Loucy (cell line): ENCODE data around the gene TBC1D24.

Experiments used
- EZH2phosphoT487 ChIP-seq: fragments of 200-600 bp; IDR thresholded peaks from 2 replicates; pipeline ENCODE4 v1.6.1; 2018; ENCODE audit warnings: antibody characterized with exemption, mild to moderate bottlenecking, moderate library complexity, borderline replicate concordance
- TF ChIP-seq, protein P1 (sequence below): fragments of 200-600 bp; sonication (generic); conservative IDR thresholded peaks from 2 replicates; pipeline ENCODE4 v1.5.1; 2014; ENCODE audit warnings: mild to moderate bottlenecking, antibody characterized with exemption, low read length

DNA sequence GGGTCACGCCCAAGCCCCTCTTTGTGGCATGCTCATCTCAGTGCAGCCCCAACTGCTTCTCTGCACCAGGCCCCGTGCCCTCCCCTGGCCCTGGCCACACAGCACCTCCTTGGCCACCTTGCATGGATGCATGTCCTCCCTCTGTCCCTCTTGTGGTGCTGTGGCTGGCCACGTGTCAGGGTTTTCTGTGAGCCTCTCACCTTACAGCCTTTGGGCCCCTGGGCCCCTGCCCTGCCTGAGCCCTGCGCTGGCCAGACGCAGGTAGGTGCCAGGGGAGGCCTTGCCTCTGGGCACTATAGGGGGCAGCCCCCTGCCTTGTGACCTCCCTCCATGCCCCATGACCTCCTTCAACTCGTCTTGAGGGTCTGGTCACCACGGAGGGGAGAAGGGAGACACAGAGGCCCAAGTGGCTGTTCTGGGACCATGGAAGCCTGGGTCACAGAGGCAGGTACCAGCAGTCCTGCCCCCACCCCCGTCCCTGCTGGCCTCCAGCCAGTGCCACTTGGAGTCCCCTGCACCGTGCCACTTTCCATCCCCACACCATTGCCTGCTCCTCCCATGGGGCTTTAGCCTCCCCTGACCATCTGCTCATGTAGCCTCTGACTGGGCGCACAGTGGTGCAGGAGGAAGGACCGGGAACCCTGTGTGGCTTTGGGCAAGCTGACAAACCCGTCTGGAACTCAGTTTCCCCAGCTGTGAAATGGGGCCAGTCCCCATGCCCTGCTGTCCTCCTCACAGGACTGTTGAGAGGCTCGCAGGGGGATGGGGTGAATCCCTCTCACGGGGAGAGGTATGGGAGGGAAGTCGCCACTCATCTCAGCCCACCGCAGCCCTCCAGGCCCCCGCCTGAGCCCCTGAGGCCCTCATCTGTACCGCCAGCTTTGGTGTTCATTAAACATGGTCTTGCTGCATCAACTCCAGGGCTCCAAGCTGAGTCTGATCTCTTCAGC is 27.3 kb downstream of the TBC1D24 start:
- TF ChIP-seq, protein P1, sequence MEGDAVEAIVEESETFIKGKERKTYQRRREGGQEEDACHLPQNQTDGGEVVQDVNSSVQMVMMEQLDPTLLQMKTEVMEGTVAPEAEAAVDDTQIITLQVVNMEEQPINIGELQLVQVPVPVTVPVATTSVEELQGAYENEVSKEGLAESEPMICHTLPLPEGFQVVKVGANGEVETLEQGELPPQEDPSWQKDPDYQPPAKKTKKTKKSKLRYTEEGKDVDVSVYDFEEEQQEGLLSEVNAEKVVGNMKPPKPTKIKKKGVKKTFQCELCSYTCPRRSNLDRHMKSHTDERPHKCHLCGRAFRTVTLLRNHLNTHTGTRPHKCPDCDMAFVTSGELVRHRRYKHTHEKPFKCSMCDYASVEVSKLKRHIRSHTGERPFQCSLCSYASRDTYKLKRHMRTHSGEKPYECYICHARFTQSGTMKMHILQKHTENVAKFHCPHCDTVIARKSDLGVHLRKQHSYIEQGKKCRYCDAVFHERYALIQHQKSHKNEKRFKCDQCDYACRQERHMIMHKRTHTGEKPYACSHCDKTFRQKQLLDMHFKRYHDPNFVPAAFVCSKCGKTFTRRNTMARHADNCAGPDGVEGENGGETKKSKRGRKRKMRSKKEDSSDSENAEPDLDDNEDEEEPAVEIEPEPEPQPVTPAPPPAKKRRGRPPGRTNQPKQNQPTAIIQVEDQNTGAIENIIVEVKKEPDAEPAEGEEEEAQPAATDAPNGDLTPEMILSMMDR: no peak
- TF ChIP-seq EZH2phosphoT487: no peak
